GM12874 (cell line): ENCODE measurements around the gene CELA1.

Experiments
- CTCF ChIP-seq: IDR thresholded peaks from 2 replicates; pipeline ENCODE4 v1.5.1; 2011; ENCODE audit warnings: low read depth, mild to moderate bottlenecking, control low read depth, low read length, moderate library complexity; ENCODE audit not compliant: insufficient read depth

The CELA1 gene

GRCh38 chr12:51362747-51363342, 16.4 kb upstream of the CELA1 start:
- no peak for TF ChIP-seq CTCF

- TF ChIP-seq CTCF, result no peak
Observed at GRCh38 chr12:51362307-51362706, 15.8 kb upstream of the CELA1 start.

- TF ChIP-seq CTCF, result no peak
Observed at GRCh38 chr12:51361161-51362016, 14.9 kb upstream of the CELA1 start.

GRCh38 chr12:51360315-51360714, 13.8 kb upstream of the CELA1 start:
- TF ChIP-seq CTCF, result no peak

GRCh38 chr12:51359851-51360250, 13.4 kb upstream of the CELA1 start:
- TF ChIP-seq CTCF, result no peak

- no peak for TF ChIP-seq CTCF
Observed at GRCh38 chr12:51358496-51358895, 12.0 kb upstream of the CELA1 start.

- no peak for TF ChIP-seq CTCF
Observed at GRCh38 chr12:51357374-51358047, 11.0 kb upstream of the CELA1 start.
